Measurements from ENCODE around the gene MICOS13. TPM values are rescaled to one million over a fixed set of nuclear protein-coding genes. Genes with fewer than 3 reads are reported as not detected.

MICOS13 gene, protein sequence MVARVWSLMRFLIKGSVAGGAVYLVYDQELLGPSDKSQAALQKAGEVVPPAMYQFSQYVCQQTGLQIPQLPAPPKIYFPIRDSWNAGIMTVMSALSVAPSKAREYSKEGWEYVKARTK
- total RNA-seq (74.6 TPM), polyA plus RNA-seq (ENCODE audit: insufficient read depth, low read depth, low replicate concordance) (244 TPM)
- long read RNA-seq, donor 1, transcript C19orf70-201 (4 exons, 896 nt) = major isoform, 41 of 68 reads
- long read RNA-seq, donor 1, partial matches to known transcripts = 23 of 68 reads
- long read RNA-seq, donor 1, other reads (novel, unspliced or antisense) = 0 of 68 reads
- long read RNA-seq, donor 2, transcript C19orf70-201 (4 exons, 896 nt) = major isoform, 69 of 97 reads
- long read RNA-seq, donor 2, partial matches to known transcripts = 25 of 97 reads
- long read RNA-seq, donor 2, other reads (novel, unspliced or antisense) = 0 of 97 reads
- long read RNA-seq, donor 3, transcript C19orf70-201 (4 exons, 896 nt) = major isoform, 78 of 2,628 reads
- long read RNA-seq, donor 3, partial matches to known transcripts = 2,490 of 2,628 reads
- long read RNA-seq, donor 3, other reads (novel, unspliced or antisense) = 56 of 2,628 reads
- long read RNA-seq, donor 4, transcript C19orf70-201 (4 exons, 896 nt) = major isoform, 54 of 69 reads
- long read RNA-seq, donor 4, partial matches to known transcripts = 13 of 69 reads
- long read RNA-seq, donor 4, other reads (novel, unspliced or antisense) = 0 of 69 reads
- long read RNA-seq, donor 5, transcript C19orf70-201 (4 exons, 896 nt) = major isoform, 11 of 17 reads
- long read RNA-seq, donor 5, partial matches to known transcripts = 5 of 17 reads
- long read RNA-seq, donor 5, other reads (novel, unspliced or antisense) = 0 of 17 reads
- long read RNA-seq, donor 6, transcript C19orf70-201 (4 exons, 896 nt) = major isoform, 170 of 4,628 reads
- long read RNA-seq, donor 6, transcript C19orf70-205 (2 exons, 773 nt) = minor isoform, 5 of 4,628 reads
- long read RNA-seq, donor 6, partial matches to known transcripts = 1,659 of 4,628 reads
- long read RNA-seq, donor 6, other reads (novel, unspliced or antisense) = 2,792 of 4,628 reads
- long read RNA-seq, donor 7, transcript C19orf70-201 (4 exons, 896 nt) = major isoform, 48 of 61 reads
- long read RNA-seq, donor 7, partial matches to known transcripts = 7 of 61 reads
- long read RNA-seq, donor 7, other reads (novel, unspliced or antisense) = 4 of 61 reads
- long read RNA-seq, donor 8, transcript C19orf70-201 (4 exons, 896 nt) = major isoform, 66 of 109 reads
- long read RNA-seq, donor 8, partial matches to known transcripts = 40 of 109 reads
- long read RNA-seq, donor 8, other reads (novel, unspliced or antisense) = 0 of 109 reads
- long read RNA-seq, donor 9, transcript C19orf70-201 (4 exons, 896 nt) = major isoform, 59 of 78 reads
- long read RNA-seq, donor 9, partial matches to known transcripts = 14 of 78 reads
- long read RNA-seq, donor 9, other reads (novel, unspliced or antisense) = 0 of 78 reads
- long read RNA-seq, donor 10, transcript C19orf70-201 (4 exons, 896 nt) = major isoform, 48 of 2,133 reads
- long read RNA-seq, donor 10, partial matches to known transcripts = 2,023 of 2,133 reads
- long read RNA-seq, donor 10, other reads (novel, unspliced or antisense) = 60 of 2,133 reads

DNA sequence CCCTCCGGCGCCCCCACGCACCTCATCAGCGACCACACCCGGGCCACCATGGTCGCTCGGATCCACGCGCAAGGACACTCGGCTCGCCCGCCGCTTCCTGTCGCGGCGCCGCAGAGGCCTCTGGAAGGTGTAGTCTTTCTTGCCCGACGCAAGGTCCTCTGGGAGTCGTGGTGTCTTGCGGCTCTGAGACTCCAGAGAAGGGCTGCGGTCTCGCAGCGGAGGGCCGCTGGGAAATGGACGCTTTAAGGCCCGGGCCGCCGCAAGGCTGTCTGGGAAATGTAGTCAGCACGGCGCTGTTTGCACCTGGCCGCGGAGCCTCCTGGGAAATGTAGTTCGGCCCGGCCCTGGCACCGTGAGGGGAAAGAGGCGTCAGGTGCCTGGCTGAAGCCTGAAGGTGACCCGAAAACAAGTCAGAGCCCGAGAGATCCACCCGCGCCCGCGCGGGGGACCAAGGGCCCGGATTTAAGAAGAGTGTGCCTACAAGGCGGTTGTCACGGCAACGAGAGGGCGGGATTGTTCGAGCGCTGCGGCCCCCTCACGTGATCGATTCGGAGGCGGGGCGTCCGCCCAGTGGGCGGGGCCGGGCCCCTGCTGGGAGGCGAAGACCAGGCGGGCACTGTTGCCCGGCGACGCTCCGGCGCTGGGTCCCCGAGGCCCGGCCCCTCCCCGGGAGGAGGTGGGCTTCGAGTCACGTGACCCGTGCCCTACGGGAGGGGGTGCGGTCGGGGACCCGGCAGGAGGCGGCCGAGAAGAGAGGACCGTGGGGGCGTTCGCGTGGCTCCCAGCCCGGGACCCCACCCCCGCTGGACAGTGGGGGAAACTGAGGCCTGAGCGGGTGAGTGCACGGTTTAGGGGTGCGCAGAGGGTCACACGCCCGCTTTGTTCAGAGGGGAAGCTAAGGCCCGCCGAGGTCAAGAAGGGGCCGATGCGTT lies at the start of gene MICOS13, which contains the start of gene HSD11B1L:
Gene MICOS13 (minus strand): TSS at position 80 of the 932 bp plus-strand sequence. CDS start 30 bp downstream, at position 50.
Gene HSD11B1L (plus strand): TSS at position 591 of the 932 bp plus-strand sequence. CDS start 3,806 bp downstream, outside the sequence.
- Histone ChIP-seq H3K27ac (ENCODE audit: low read depth in 2 of 2, low read length in 2 of 2) (peak within 1 kb of the TSS; percentile 86 to 94), H3K9me3 (ENCODE audit: control insufficient read depth in 2 of 3, insufficient read depth in 1 of 3, low read length in 3 of 3) (no peaks in the 10 kb centered on the region), H3K4me3 (ENCODE audit: low read length in 3 of 3) (peak within 1 kb of the TSS; percentile 80 to 99 (median 97)), H3K36me3 (ENCODE audit: control insufficient read depth in 2 of 3, insufficient read depth in 3 of 3, low read length in 3 of 3) (no peaks in the 10 kb centered on the region), H3K27me3 (ENCODE audit: control insufficient read depth, insufficient read depth, low read length) (no peaks in the 10 kb centered on the region), H3K9ac (ENCODE audit: low read length in 3 of 3) (peak within 1 kb of the TSS; percentile 75 to 97 (median 92)), H3K4me1 (ENCODE audit: control insufficient read depth in 2 of 3, insufficient read depth in 2 of 3, low read depth in 1 of 3, low read length in 3 of 3) (peaks cover 0 to 12% (median 5%) of the 10 kb centered on the region in 3 donors)
- intact Hi-C loops (cut with DNase I) = no loop called here
- peak; percentile 99 to 100 (median 99) for DNase-seq
- TF ChIP-seq, protein P1, sequence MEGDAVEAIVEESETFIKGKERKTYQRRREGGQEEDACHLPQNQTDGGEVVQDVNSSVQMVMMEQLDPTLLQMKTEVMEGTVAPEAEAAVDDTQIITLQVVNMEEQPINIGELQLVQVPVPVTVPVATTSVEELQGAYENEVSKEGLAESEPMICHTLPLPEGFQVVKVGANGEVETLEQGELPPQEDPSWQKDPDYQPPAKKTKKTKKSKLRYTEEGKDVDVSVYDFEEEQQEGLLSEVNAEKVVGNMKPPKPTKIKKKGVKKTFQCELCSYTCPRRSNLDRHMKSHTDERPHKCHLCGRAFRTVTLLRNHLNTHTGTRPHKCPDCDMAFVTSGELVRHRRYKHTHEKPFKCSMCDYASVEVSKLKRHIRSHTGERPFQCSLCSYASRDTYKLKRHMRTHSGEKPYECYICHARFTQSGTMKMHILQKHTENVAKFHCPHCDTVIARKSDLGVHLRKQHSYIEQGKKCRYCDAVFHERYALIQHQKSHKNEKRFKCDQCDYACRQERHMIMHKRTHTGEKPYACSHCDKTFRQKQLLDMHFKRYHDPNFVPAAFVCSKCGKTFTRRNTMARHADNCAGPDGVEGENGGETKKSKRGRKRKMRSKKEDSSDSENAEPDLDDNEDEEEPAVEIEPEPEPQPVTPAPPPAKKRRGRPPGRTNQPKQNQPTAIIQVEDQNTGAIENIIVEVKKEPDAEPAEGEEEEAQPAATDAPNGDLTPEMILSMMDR (IDR thresholded peaks at IDR 0.05; ENCODE audit: borderline replicate concordance, extremely low read depth, insufficient read depth) = no peak
- peak; percentile 94 for FAIRE-seq

DNA sequence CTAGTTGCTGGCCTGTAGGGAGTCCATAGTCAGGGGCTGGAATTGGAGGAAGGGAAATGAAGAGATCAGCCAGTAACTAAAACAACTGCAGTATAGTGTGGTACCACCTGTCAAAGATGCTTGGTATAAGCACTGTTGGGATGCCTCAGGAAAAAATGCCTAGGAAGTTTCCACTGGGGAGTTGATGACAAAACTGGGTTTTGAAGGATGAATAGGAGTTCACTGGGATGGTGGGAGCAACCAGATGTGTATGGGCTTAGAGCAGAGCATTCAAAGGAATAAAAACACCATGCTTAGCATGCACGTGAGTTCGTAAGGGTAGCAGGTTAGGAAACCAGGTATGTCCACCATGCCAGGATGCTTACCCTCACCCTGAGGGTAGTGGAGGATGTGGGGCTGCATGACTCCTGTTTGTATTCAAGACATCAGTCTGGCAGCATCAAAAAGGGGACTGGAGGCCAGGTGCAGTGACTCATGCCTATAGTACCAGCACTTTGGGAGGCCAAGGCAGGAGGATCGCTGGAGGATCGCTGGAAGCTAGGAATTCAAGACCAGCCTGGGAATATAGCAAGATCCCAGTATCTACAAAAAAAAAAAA lies 47.2 kb upstream of the MICOS13 start:
- DNase-seq = no peak
- Histone ChIP-seq H3K9me3 (ENCODE audit: control insufficient read depth in 2 of 3, insufficient read depth in 1 of 3, low read length in 3 of 3) (no peaks in the 10 kb centered on the region), H3K36me3 (ENCODE audit: control insufficient read depth in 2 of 3, insufficient read depth in 3 of 3, low read length in 3 of 3) (no peaks in the 10 kb centered on the region), H3K9ac (ENCODE audit: low read length in 3 of 3) (no peak overlapping the region), H3K27me3 (ENCODE audit: control insufficient read depth, insufficient read depth, low read length) (no peaks in the 10 kb centered on the region), H3K4me1 (ENCODE audit: control insufficient read depth in 2 of 3, insufficient read depth in 2 of 3, low read depth in 1 of 3, low read length in 3 of 3) (no peaks in the 10 kb centered on the region), H3K4me3 (ENCODE audit: low read length in 3 of 3) (no peak overlapping the region), H3K27ac (ENCODE audit: low read depth in 2 of 2, low read length in 2 of 2) (no peak overlapping the region)
- TF ChIP-seq, protein P1 (IDR thresholded peaks at IDR 0.05; ENCODE audit: borderline replicate concordance, extremely low read depth, insufficient read depth) = no peak
- intact Hi-C loops (cut with DNase I) = no loop called here
- FAIRE-seq = no peak

All from kidney (tissue), 22 donors.